ENCODE results near the gene ARMH3. TPM values are rescaled to one million over a fixed set of nuclear protein-coding genes. Genes with fewer than 3 reads are reported as not detected.

The ARMH3 gene
- total RNA-seq, 4 donors from 2014 or later, result 11.5 to 29.7 (median 19.5) TPM

DNA sequence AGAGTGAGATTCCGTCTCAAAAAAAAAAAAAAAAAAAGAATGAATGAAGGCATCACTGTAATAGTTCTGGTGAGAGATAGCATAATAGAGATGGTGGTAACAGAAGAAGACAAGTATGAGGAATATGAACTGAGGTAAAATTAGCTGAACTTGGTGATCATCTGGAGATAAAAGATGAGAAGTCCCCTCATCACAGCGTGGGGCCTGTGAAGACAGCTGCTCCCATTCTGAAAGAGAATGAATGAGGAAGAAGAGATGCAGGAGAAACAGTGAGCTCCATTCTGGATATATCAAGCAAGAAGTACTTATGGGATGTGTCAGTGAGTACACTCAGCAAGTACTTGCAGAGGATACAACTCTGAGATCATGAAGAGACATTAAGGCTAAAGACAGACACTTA lies 28.7 kb downstream of the ARMH3 start:
- WGBS, 2 donors (ENCODE audit: low coverage in 1 of 2), result 88% methylated on average over 2 of the region's 2 CpGs; no CpG with 5 or more reads in 1 of the 2 donors
- Histone ChIP-seq H3K36me3 (peaks cover 0 to 75% (median 23%) of the 10 kb centered on the region in 4 donors), H3K9me3 (no peaks in the 10 kb centered on the region), H3K4me1 (no peaks in the 10 kb centered on the region), H3K27ac (no peak overlapping the region), H3K27me3 (no peaks in the 10 kb centered on the region), H3K4me3 (no peak overlapping the region)
- TF ChIP-seq POLR2A (IDR thresholded peaks at IDR 0.05) (no peak), POLR2AphosphoS5 (IDR thresholded peaks at IDR 0.05) (no peak), EP300 (IDR thresholded peaks at IDR 0.05; ENCODE audit: low read depth) (no peak)
- TF ChIP-seq, protein P1, sequence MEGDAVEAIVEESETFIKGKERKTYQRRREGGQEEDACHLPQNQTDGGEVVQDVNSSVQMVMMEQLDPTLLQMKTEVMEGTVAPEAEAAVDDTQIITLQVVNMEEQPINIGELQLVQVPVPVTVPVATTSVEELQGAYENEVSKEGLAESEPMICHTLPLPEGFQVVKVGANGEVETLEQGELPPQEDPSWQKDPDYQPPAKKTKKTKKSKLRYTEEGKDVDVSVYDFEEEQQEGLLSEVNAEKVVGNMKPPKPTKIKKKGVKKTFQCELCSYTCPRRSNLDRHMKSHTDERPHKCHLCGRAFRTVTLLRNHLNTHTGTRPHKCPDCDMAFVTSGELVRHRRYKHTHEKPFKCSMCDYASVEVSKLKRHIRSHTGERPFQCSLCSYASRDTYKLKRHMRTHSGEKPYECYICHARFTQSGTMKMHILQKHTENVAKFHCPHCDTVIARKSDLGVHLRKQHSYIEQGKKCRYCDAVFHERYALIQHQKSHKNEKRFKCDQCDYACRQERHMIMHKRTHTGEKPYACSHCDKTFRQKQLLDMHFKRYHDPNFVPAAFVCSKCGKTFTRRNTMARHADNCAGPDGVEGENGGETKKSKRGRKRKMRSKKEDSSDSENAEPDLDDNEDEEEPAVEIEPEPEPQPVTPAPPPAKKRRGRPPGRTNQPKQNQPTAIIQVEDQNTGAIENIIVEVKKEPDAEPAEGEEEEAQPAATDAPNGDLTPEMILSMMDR (IDR thresholded peaks at IDR 0.05), result no peak
- DNase-seq, result no peak
- intact Hi-C loops (cut with DNase I; ENCODE audit: low total_unique reads), result no loop called here
- in situ Hi-C loops (cut with MboI; ENCODE audit: low pct_ligation_motif_present in 1 of 4, low pct_unique_long_range_greater_than_20kb in 1 of 4, low sequenced_read_pairs in 3 of 4), result no loop called here

DNA sequence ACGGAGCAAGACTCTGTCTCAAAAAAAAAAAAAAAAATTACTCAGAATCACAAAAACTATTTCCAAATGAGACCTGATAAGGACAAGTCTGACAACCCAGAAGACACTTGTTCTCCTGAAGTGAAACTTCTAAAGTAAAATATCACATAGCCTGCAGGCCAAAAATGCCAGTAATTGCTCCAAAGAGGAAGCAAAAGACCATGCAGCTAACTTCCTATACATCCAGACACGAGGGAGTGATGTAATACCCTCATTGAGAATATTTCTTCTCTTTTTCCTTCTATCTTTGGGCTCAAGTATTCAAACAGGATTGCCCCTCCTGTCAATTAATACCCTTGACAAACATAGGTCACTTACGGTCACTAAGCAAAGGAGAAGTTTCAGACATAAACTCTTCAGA lies 31.2 kb downstream of the ARMH3 start:
- Histone ChIP-seq H3K4me1 (no peaks in the 10 kb centered on the region), H3K36me3 (peaks cover 0 to 60% (median 20%) of the 10 kb centered on the region in 4 donors), H3K27ac (no peak overlapping the region), H3K4me3 (no peak overlapping the region), H3K27me3 (no peaks in the 10 kb centered on the region), H3K9me3 (no peaks in the 10 kb centered on the region)
- DNase-seq, result no peak
- TF ChIP-seq EP300 (IDR thresholded peaks at IDR 0.05; ENCODE audit: low read depth) (no peak), POLR2A (IDR thresholded peaks at IDR 0.05) (no peak), POLR2AphosphoS5 (IDR thresholded peaks at IDR 0.05) (no peak)
- TF ChIP-seq, protein P1 (IDR thresholded peaks at IDR 0.05), result no peak
- in situ Hi-C loops (cut with MboI; ENCODE audit: low pct_ligation_motif_present in 1 of 4, low pct_unique_long_range_greater_than_20kb in 1 of 4, low sequenced_read_pairs in 3 of 4) (no loop called here), intact Hi-C loops (cut with DNase I; ENCODE audit: low total_unique reads) (no loop called here)
- WGBS, 2 donors (ENCODE audit: low coverage in 1 of 2), result 92 to 93% methylated on average over 3 of the region's 3 CpGs

DNA sequence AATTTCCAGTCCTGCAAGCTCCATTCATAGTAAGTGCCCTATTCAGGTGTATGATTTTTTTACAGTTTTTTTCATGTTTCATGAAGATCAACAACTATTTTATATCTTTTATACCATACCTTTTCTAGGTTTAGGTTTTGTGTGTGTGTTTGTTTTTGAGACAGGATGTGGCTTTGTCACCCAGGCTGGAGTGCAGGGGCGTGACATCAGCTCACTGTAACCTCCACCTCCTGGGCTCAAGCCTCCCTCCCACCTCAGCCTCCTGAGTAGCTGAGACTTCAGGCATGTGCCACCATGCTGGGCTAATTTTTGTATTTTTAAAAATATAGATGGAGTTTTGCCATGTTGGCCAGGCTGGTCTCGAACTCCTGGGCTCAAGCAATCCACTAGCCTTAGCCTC lies 35.0 kb downstream of the ARMH3 start:
- no peaks in the 10 kb centered on the region for H3K27me3 ChIP-seq
- no peaks in the 10 kb centered on the region for H3K4me1 ChIP-seq
- no peaks in the 10 kb centered on the region for H3K9me3 ChIP-seq
- no peak overlapping the region for H3K4me3 ChIP-seq
- H3K27ac ChIP-seq, result no peak overlapping the region
- in situ Hi-C loops (cut with MboI; ENCODE audit: low pct_ligation_motif_present in 1 of 4, low pct_unique_long_range_greater_than_20kb in 1 of 4, low sequenced_read_pairs in 3 of 4), result no loop called here
- DNase-seq, result no peak
- intact Hi-C loops (cut with DNase I; ENCODE audit: low total_unique reads), result no loop called here
- 92% methylated on average over 2 of the region's 2 CpGs; no CpG with 5 or more reads in 1 of the 2 donors for WGBS, 2 donors (ENCODE audit: low coverage in 1 of 2)
- TF ChIP-seq POLR2AphosphoS5 (IDR thresholded peaks at IDR 0.05), result no peak
- TF ChIP-seq EP300 (IDR thresholded peaks at IDR 0.05; ENCODE audit: low read depth), result no peak
- TF ChIP-seq, protein P1 (IDR thresholded peaks at IDR 0.05), result no peak
- no peak for TF ChIP-seq POLR2A (IDR thresholded peaks at IDR 0.05)
- H3K36me3 ChIP-seq, result peaks cover 0 to 63% (median 14%) of the 10 kb centered on the region in 4 donors

DNA sequence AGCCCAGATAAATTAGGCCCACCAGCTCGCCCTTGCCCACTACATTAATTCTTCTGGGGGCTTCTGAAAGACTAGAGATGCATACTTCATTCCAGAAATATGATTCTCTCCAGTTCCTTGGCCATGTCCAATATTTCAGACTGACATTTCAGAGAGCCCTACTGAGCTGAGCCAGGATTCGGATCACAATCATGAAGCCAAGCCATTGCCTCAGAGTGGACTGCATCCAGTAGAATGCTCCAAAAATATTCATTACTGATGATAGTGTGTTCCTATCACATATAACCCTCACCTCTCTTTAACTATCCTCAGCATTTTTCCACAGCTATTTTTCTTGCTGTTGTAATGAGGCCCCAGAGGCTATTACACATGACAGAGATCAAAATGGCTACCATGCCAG lies 38.7 kb downstream of the ARMH3 start:
- peaks cover 0 to 39% (median 11%) of the 10 kb centered on the region in 4 donors for H3K36me3 ChIP-seq

More for the DNA sequence above, 38.7 kb downstream of the ARMH3 start:
- H3K27ac ChIP-seq, result no peak overlapping the region
- in situ Hi-C loops (cut with MboI; ENCODE audit: low pct_ligation_motif_present in 1 of 4, low pct_unique_long_range_greater_than_20kb in 1 of 4, low sequenced_read_pairs in 3 of 4) (loop anchor here (10.0 kb wide), 2 partner anchors 172 to 182 kb away; partner anchors contain the start of gene KCNIP2 (in 3 of the 4)), intact Hi-C loops (cut with DNase I; ENCODE audit: low total_unique reads) (loop anchor here (10.0 kb wide), 1 partner anchor 172 kb away; the partner anchor contains the start of gene KCNIP2)
- TF ChIP-seq POLR2A (IDR thresholded peaks at IDR 0.05) (no peak), POLR2AphosphoS5 (IDR thresholded peaks at IDR 0.05) (no peak), EP300 (IDR thresholded peaks at IDR 0.05; ENCODE audit: low read depth) (no peak)
- TF ChIP-seq, protein P1 (IDR thresholded peaks at IDR 0.05), result no peak
- no peak overlapping the region for H3K4me3 ChIP-seq
- no peak for DNase-seq
- 85 to 87% methylated on average over 2 of the region's 2 CpGs for WGBS, 2 donors (ENCODE audit: low coverage in 1 of 2)
- no peaks in the 10 kb centered on the region for H3K9me3 ChIP-seq
- H3K27me3 ChIP-seq, result no peaks in the 10 kb centered on the region
- no peaks in the 10 kb centered on the region for H3K4me1 ChIP-seq
